Adrenal gland (tissue), 12 donors: Measurements from ENCODE around the gene CAGE1. TPM values are rescaled to one million over a fixed set of nuclear protein-coding genes. Genes with fewer than 3 reads are reported as not detected.

ENCODE experiments used
- DNase-seq, 7 donors: peaks; one replicate each; pipeline ENCODE4 v3.0.0-alpha.2; 2019 to 2020
- H3K27ac ChIP-seq, 5 donors: fragments of 200-600 bp; sonication (generic) in 4 of 5; 1 replicate in 3 of 5; 2 replicates in 2 of 5; pipeline versions ENCODE4 v1.5.1 to v1.8.0; 2016 to 2020; ENCODE audit warnings: mild to moderate bottlenecking in 1 of 5
- H3K27me3 ChIP-seq: fragments of 200-600 bp; 2 replicates; pipeline ENCODE4 v1.8.0; 2021
- H3K36me3 ChIP-seq, 2 donors: fragments of 200-600 bp; replicated peaks in 1 of 2; 1 replicate in 1 of 2; 2 replicates in 1 of 2; pipeline versions ENCODE4 v1.5.1 to v1.8.0; 2018 to 2022
- H3K4me1 ChIP-seq, 2 donors: fragments of 200-600 bp; replicated peaks in 1 of 2; 1 replicate in 1 of 2; 2 replicates in 1 of 2; pipeline versions ENCODE4 v1.5.1 to v1.8.0; 2018 to 2021
- H3K4me3 ChIP-seq, 4 donors: fragments of 200-600 bp; sonication (generic) in 3 of 4; one replicate each; pipeline ENCODE4 v1.5.1; 2016 to 2018
- H3K9me3 ChIP-seq, 3 donors: fragments of 200-600 bp; sonication (generic) in 1 of 3; replicated peaks in 1 of 3; 1 replicate in 2 of 3; 2 replicates in 1 of 3; pipeline versions ENCODE4 v1.5.1 to v1.8.0; 2016 to 2021
- CTCF ChIP-seq, 6 experiments: fragments of 450-650 bp in 4 of 6; fragments of 200-600 bp in 2 of 6; sonication (generic) in 1 of 6; IDR thresholded peaks; 1 replicate in 5 of 6; 2 replicates in 1 of 6; pipeline versions ENCODE4 v1.5.1 to v1.8.0; 2016 to 2021; ENCODE audit warnings: antibody characterized with exemption in 6 of 6, mild to moderate bottlenecking in 2 of 6, moderate library complexity in 1 of 6
- POLR2A ChIP-seq, 2 donors: fragments of 450-650 bp; IDR thresholded peaks; one replicate each; pipeline ENCODE4 v1.6.1; 2017; ENCODE audit warnings: antibody characterized with exemption in 2 of 2, mild to moderate bottlenecking in 2 of 2, moderate library complexity in 1 of 2
- WGBS, 4 donors: extraction: QIAGEN DNeasy Blood & Tissue Kit in 2 of 4; methylation state at CpG; one replicate each; pipeline versions ENCODE4 v1.1.5 to v1.1.7; 2013 to 2017; 5-methylcytosine and 5-hydroxymethylcytosine counted together
- intact Hi-C, 2 donors: fragments of 100-400 bp; cut with DNase I; formaldehyde crosslinking; loops; one replicate each; pipeline versions ENCODE4 v1.14.1 to v1.15.0; 2022 to 2023
- polyA plus RNA-seq, 3 donors: library from polyadenylated mRNA; stranded (reverse); fragments of 200-250 nt in 2 of 3; fragments of 350-450 nt in 1 of 3; fragmentation: Illumina TruSeq in 1 of 3; extraction: RNeasy Lipid Tissue Mini Kit (QIAGEN cat#74804) in 1 of 3; gene quantifications; one replicate each; pipeline ENCODE4 v1.2.3, GENCODE V29; 2013 to 2014
- total RNA-seq, 9 donors: library from RNA; depleted of rRNA in 4 of 9; stranded (reverse); fragments of >200 nt in 4 of 9; fragments of 120-200 nt in 1 of 9; fragmentation: NEBNext Ultra II Directional in 1 of 9; extraction: Animal tissue kit (Norgen Biotek cat#: 25700) in 1 of 9; gene quantifications; one replicate each; pipeline versions ENCODE4 v1.1.0 to v1.2.4, GENCODE V29; 2013 to 2023
- donor health status: healthy with polysubstance abuse.
- donor health status: Bipolar disorder and iron deficiency.
- donor health status: DM: yes; HTN: yes; CAD: no.
- donor health status: DM: no; HTN: no; CAD: no.
- donor health status: DM: no; HTN: no; CAD: no.
- donor health status: DM: yes; HTN: yes; CAD: no.

Gene CAGE1
- total and polyA plus RNA-seq, 12 donors = 0.06 to 0.25 (median 0.16) TPM; not detected in 8

- intact Hi-C loops = loop anchor here in 1 of 2 donors (10.0 kb wide), 1 partner anchor 145 kb away; no protein-coding TSS in a partner anchor
- Histone ChIP-seq H3K9me3 (no peaks in the 10 kb centered on the region), H3K4me3 (no peak overlapping the region), H3K4me1 (no peaks in the 10 kb centered on the region), H3K27me3 (no peaks in the 10 kb centered on the region), H3K27ac (no peak overlapping the region), H3K36me3 (peaks cover 0 to 87% of the 10 kb centered on the region in 2 donors)
- no peak for DNase-seq
- TF ChIP-seq POLR2A (IDR thresholded peaks at IDR 0.05) = no peak
- no peak for TF ChIP-seq CTCF (IDR thresholded peaks at IDR 0.05)
- WGBS, 4 donors = 88 to 91% (median 91%) methylated on average over 6 of the region's 6 CpGs
Observed at GRCh38 chr6:7409740-7410139, 20.2 kb upstream of the CAGE1 start.

GRCh38 chr6:7406743-7407142 lies 17.2 kb upstream of the CAGE1 start:
- 80 to 87% (median 83%) methylated on average over 9 of the region's 9 CpGs for WGBS, 4 donors
- Histone ChIP-seq H3K4me3 (no peak overlapping the region), H3K4me1 (no peaks in the 10 kb centered on the region), H3K9me3 (no peaks in the 10 kb centered on the region), H3K27ac (no peak overlapping the region), H3K36me3 (peaks cover 0 to 82% of the 10 kb centered on the region in 2 donors), H3K27me3 (no peaks in the 10 kb centered on the region)
- TF ChIP-seq POLR2A (IDR thresholded peaks at IDR 0.05) (no peak), CTCF (IDR thresholded peaks at IDR 0.05) (no peak)
- intact Hi-C loops = no loop called here
- DNase-seq = peak in 1 of 7 donors; percentile 16

GRCh38 chr6:7404546-7404945 lies 15.0 kb upstream of the CAGE1 start:
- WGBS, 4 donors = 79 to 84% (median 81%) methylated on average over 5 of the region's 5 CpGs
- no peak overlapping the region for H3K4me3 ChIP-seq
- no peaks in the 10 kb centered on the region for H3K4me1 ChIP-seq
- H3K27ac ChIP-seq = no peak overlapping the region
- peaks cover 0 to 66% of the 10 kb centered on the region in 2 donors for H3K36me3 ChIP-seq
- no peak for DNase-seq
- intact Hi-C loops = no loop called here
- H3K9me3 ChIP-seq = no peaks in the 10 kb centered on the region
- H3K27me3 ChIP-seq = no peaks in the 10 kb centered on the region
- no peak for TF ChIP-seq POLR2A (IDR thresholded peaks at IDR 0.05)
- TF ChIP-seq CTCF (IDR thresholded peaks at IDR 0.05) = no peak

GRCh38 chr6:7402716-7403115 lies 13.2 kb upstream of the CAGE1 start:
- intact Hi-C loops = no loop called here
- H3K4me1 ChIP-seq = no peaks in the 10 kb centered on the region
- H3K9me3 ChIP-seq = no peaks in the 10 kb centered on the region
- no peak overlapping the region for H3K27ac ChIP-seq
- WGBS, 4 donors = 69 to 88% (median 80%) methylated on average over 1 of the region's 1 CpG
- peaks cover 0 to 57% of the 10 kb centered on the region in 2 donors for H3K36me3 ChIP-seq
- no peak overlapping the region for H3K4me3 ChIP-seq
- H3K27me3 ChIP-seq = no peaks in the 10 kb centered on the region
- TF ChIP-seq POLR2A (IDR thresholded peaks at IDR 0.05) = no peak
- no peak for TF ChIP-seq CTCF (IDR thresholded peaks at IDR 0.05)
- DNase-seq = peak in 1 of 7 donors; percentile 11
